Right renal pelvis (tissue), 4 donors: Measurements from ENCODE around the gene OSBPL9. TPM values are rescaled to one million over a fixed set of nuclear protein-coding genes. Genes with fewer than 3 reads are reported as not detected.
"Not testable (repeated sequence)": the region's sequence is repeated elsewhere in the genome, so short reads cannot be mapped to it uniquely, and the experiment has no call there.

Source experiments
- DNase-seq, 4 donors: peaks; one replicate each; pipeline ENCODE4 v3.0.0-alpha.2; 2013; ENCODE audit warnings: low read depth in 4 of 4, low spot score in 3 of 4, missing footprints in 1 of 4
- polyA plus RNA-seq, 4 donors: library from polyadenylated mRNA; unstranded; fragments of 120-200 nt; gene quantifications; one replicate each; pipeline ENCODE4 v1.2.1, GENCODE V29; 2013; ENCODE audit not compliant: insufficient read length in 4 of 4

Gene OSBPL9
- polyA plus RNA-seq, 4 donors, result 116 to 150 (median 146) TPM

DNA sequence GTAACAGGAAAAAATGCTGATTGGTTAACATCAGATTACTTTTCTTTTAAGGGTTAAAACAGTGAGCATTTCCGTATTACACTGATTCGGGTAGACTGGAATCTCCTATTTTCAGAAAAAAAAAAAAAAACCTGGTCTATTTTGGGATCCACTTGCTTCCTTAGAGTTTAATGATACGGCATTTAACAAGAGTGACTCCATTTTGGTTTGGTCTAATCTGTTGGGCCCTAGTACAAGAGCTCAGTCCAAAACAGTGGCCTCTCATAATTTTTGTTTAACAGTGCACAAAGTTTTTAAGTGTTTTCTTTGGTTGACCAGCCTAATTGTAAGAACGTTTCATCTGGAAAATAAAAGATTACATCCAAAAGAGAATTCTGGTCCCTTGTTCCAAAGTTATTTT lies 141.4 kb downstream of the OSBPL9 start:
- DNase-seq, result no peak

DNA sequence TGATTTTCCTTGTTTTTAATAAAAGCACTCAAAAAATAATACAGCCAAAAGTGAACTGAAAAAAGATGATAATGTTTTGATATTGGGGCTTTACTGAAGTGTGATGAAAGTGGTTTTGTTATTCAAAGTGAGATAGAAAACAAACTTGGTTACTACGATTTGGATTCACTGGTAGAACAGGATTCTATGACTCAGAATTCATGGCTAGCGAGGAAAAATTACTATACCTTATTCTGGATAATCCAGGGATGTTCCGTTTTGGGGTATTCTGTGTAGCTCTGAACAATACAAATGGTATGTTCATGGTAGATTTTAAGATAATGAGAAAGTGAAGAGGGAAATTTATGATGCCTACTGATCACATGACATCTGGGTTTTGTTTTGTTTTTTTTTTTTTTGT lies 144.0 kb downstream of the OSBPL9 start:
- DNase-seq, result no peak

DNA sequence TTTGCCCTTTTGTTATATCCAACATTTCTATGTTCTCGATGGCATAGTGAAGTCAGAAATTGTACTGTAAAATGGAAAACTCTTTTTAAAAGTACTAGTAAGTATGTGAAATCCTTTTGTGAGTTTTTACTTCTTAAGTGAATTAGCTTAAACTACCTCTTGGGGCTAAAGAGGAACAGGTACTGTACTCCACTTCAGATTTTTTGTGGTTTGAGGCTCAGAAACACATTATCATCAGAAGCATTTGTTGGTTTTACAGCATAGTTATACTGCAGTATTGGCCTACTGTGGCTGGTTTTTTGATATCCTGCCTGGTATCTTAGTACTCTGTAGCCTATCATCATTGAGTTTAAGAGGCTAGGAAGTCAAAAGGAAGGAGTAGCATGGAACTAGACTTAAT lies 144.5 kb downstream of the OSBPL9 start:
- no peak for DNase-seq

DNA sequence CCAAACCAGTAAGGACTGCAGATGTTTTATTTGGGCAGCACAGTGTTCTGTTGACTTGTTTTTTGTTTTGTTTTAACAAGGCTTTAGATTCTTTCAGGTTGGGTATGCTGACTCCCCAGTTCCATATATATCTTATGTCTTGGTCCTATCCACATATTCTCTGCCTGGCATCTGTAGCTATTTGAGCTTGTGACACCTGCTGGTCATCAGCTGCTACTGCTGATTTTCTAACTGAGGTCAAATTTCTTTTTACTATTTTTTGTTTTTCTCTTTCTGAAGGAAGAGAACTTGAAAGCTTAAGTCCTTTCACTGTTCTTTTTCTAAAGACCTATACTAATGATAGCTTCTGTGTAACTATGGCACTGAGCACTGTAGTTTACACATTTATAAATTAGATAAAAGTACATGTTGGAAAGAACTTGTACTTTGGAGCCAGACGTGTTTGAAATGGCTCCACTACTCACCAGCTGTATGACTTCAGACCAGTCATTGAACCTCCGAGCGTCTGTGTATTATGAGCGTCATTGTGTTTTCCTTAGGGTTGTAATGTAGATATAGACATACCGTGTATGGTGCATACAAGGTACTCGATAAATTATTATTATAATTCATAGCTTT lies 152.2 kb downstream of the OSBPL9 start:
- peak; percentile 16 to 34 (median 24) for DNase-seq

DNA sequence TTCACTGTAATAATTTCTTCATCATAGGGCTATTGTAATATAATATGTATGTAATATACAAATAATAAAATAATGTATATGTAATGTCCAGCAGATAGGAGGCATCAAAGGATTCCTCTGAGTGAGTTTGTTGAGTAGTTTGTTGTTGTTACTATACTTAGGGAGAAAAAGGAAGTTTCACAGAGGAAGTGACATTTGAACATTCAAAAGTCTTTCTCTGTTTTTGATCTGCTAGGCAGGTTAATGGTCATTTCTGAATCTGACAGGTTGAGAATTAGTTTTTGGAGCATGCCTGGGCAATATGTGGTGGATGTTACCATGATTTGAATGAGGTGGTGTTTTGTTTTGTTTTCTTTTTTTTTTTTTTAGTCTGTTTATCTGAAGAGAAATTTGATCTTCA lies 159.5 kb downstream of the OSBPL9 start:
- no peak for DNase-seq

DNA sequence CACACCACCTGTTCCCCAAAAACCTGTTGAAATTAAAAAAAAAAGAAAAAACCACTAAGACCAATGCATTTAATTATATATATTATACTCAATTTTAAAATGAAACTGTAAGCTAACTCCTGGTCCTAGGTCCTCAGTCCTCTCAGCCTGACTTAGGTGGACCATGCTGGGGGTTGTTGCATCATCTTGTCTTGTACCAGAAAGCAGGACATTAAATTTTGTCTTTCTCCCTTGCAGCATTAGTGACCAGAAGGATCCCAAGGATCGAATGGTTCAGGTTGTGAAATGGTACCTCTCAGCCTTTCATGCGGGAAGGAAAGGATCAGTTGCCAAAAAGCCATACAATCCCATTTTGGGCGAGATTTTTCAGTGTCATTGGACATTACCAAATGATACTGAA lies 164.0 kb downstream of the OSBPL9 start:
- no peak for DNase-seq

DNA sequence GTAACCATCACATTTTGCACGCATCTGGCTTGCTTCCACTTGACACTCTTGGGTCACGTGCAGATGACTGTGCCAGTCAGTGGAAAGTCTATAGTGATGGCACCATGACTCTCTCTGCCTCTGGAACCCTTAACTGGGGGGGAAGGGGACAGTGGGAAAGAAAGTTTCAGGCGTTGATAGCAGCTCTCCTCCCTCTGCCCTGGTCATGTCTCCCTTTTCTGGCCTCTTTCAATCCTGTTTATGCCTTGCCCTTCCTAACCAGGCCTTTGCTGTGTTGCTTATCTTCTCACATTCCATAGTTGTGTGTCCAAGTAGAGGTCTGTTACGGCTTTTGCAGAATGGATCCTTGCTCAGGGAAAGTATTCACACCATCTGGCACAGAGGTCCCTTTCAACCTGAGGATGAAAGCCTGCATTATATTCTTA lies 168.1 kb downstream of the OSBPL9 start:
- DNase-seq, result no peak

DNA sequence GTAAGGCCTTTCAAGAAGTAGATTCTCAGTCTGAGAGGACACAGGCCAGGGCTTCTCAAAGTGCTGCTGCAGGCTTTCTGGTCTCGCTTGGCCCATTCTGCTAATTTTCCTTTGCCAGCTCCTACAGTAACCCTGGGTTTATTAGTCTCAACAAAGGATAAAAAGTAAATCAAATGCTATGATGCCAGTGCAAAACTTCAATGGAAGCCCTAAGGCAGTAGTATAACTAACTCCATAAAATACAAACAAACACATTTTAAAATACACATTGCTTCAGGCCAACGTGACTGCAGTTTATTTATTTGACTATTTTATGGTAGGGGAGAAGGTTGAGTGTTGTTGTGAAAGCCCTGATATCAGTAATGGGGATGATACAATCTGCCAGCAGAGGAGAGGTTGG lies 172.0 kb downstream of the OSBPL9 start:
- DNase-seq, result no peak

DNA sequence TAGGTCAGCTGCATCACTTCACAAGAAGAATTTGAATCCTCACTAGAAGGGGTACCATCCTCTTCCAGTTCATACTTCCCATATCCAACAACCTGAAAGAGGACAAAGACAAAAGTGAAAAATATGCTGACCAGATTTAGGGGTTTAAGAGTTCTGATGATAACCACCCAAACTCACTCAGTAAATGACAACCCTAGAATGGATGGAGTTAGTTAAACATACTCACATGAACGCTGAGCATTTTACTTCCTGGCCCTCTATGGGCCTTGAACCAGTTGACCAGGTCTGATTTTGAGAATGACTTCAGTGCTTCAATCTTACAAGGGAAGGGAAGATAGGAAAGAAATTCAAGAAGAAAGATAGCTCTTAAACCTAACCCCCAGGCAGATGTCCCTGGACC lies 172.4 kb downstream of the OSBPL9 start:
- DNase-seq, result no peak

DNA sequence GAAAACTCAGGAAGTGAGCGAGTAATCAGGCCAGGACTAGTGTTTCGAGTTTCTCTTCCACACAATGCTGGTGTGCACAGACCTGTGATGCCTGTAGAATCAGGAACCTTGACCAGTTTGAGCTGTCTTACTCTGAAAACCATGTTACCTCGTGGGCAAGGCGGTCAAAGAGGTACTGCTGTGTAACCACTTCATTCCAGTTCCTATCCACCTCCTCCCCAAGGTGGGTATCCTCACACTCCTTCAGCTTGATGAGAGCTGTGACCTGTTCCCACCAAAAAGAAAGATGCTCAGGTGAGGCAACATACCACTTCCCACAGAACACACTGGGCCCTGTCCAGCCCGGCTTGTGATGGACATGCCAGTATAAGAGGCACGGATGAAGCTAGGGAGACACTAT lies 173.5 kb downstream of the OSBPL9 start:
- DNase-seq, result no peak

DNA sequence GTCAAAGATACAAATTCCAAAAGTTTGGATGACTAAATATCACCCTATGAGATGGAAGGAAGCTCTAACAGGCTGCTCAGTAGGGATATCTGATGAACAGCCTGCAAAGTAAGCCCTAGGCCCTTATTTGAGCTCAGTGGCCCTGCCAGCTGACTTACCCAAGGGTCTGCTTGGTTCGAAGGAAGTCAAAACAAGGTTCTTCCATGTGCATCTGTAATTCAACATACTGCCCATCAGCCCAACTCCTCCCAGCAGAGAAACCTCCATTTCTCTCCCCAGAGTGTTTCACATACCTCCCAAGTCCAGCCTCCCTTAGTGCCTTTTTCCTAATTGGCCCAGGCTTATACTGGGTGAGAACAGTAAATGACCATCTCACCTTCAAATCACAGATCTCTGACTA lies 175.0 kb downstream of the OSBPL9 start:
- DNase-seq, result no peak

DNA sequence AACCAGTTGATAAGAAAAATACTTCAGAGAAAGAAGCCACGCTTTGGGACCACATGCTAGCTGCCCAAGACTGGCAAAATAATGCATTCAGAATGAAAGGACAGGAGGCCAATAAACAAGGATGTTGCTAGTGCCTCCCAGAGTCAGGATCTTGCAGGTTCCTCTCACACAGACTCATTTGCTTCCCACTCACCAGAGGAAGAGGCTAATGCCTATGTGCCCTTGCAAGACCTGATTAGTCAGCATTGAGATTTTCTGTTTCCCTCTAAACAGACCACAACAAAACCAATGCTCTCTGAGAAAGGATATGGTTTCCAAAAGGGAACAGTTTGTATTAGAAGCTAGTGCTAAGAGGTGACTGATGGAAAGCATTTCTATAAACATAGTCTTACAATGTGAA lies 176.0 kb downstream of the OSBPL9 start:
- no peak for DNase-seq

DNA sequence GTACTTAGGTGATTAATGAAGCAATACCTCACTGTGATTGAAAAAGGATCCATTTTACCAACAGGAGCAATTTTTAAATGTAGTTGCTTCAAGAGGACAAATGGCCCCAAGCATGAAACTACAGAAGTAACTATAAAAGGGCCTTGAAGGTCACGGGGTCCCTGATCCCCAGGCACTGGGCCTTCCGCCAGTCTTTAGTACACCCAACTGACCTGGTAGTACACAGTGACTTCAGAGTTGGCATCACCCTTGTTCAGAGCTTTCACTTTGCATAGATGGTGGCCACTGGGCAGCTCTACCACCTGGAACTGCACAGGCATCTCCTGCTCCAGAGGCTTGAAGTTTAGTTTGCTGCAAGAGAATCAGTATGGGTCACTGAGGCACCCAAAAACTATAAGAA lies 177.4 kb downstream of the OSBPL9 start:
- DNase-seq, result no peak

DNA sequence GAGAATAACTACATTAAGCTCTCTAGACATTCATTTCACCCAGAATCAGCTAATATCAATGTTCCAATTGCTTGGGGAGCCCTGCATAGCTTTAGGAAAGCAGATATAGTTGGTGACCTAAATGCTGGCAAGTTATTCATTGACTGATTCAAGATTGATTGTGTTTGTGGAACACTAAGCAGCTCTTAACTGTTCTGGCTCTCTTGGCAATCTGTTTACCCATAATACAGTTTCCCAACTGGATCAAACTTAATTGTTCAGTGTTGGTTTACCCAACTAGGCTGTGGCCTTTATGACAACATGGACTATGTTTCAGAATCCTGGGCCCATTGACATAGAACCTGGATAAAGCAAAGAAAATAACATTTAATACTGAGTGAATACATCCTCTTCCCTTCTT lies 178.0 kb downstream of the OSBPL9 start:
- DNase-seq, result no peak

DNA sequence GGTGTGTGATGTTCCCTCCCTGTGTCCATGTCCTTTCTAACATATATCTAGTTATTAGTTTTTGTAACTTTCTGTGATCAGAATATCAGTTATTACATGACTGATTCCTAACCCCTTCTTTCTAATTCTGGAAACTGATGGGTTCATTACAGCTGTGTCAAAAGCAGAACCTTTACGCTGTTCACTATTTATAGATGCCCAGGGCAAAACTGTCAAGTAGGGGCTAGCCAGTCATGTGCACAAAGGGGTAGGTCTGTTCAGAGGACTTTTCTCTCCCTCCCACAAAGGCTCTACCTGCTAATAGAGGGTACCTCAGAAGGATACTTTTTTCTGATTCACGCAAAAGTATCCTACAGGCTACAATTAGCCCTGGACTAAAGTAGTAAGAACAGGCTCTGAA lies 182.5 kb downstream of the OSBPL9 start:
- DNase-seq, result no peak

DNA sequence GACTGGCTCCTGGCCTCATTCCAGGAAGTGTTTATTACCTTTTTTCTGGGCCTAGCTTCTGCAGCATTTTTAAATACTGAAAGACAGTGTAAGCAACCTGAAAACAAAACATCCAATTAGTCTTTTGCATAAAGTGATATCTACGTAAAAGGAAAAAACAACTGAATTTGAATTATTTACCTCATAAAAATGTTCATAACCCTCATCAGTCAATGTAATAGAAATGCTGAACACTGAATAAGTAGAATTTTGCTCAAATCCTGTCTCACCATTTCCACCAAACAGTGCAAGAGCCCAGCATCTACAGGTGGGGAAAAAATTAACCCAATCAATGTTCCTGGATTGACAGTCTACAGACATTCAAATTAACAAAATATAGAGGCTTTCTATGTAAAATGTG lies 197.6 kb downstream of the OSBPL9 start:
- DNase-seq, result no peak

DNA sequence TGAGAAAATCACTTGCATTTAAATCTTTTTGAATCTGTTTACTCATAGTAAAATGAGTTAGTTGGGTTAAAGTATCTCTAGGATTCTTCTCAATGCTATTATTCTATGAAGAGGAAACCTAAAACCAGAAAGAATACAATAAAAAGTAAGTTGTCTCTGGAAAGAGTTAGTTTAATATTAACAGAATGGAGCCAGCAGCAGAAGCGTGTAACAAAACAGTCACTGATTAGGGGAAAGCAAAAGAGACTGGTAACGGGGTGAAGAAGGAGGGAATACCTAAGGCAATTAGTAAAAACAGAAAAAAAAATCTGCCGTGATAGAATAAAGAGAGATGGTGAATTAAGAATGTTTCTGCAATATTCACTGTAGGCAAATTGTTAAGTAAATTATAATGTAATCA lies 201.6 kb downstream of the OSBPL9 start:
- DNase-seq, result peak in 2 of 4 donors; percentile 6 to 13

DNA sequence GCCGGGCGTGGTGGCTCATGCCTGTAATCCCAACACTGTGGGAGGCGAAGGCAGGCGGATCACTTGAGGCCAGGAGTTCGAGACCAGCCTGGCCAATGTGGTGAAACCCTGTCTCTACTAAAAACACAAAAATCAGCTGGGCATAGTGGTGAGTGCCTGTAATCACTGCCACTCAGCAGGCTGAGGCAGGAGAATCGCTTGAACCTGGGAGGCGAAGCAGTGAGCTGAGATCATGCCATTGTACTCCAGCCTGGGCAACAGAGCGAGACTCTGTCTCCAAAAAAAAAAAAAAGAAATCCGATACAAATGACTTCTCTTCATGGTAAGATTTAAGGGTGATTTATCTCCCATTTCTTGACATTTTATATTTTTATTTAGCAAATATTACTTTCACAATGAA lies 202.1 kb downstream of the OSBPL9 start:
- not testable (repeated sequence) for DNase-seq

DNA sequence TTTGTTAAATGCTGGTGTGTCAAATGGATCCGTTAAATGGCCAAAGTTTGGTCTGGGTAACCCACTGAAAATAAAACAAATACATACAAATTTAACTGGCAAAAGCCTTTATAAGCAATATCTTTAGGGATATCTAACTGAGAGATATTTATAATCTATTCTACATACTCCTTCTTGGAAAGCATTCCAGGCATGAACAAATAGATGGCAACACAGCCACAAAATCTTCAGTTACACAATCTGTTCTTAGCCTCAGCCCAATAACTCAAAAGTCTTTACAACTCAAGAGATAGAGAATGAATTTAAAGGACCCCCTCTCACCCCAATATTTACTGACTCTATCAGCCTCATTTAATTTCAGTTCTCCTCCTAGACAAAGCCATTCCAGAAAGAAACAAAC lies 202.9 kb downstream of the OSBPL9 start:
- DNase-seq, result no peak

DNA sequence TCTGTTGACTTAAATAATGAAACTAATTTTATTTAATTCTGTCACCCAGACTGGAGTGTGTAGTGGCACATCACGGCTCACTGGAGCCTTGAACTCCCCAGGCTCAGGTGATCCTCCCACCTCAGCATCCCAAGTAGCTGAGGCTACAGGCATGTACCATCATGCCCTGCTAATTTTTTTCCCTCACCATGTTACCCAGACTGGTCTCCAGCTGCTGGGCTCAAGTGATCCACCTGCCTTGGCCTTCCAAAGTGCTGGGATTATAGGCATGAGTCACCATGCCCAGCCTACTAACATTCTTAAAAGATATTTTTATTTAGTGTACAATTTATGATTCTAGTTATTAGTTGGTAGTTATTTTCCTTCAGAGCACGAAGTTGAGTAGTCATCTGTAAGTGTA lies 212.2 kb downstream of the OSBPL9 start:
- DNase-seq, result no peak

DNA sequence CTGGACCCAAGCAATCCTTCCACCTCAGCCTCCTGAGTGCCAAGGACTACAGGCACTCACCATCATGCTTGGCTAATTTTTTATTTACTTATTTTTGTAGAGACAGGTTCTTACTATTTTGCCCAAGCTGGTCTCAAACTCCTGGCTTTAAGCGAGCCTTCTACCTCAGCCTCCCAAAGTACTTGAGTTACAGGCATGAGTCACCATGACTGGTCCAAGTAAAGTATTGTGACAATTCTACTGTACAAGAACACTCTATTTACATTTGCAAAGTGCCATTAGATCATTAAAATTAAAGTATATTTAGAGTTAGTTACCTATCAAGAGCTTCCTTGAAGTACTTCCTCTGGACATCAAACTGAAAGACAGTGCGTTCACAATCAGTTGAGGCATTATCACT lies 216.8 kb downstream of the OSBPL9 start:
- DNase-seq, result no peak

DNA sequence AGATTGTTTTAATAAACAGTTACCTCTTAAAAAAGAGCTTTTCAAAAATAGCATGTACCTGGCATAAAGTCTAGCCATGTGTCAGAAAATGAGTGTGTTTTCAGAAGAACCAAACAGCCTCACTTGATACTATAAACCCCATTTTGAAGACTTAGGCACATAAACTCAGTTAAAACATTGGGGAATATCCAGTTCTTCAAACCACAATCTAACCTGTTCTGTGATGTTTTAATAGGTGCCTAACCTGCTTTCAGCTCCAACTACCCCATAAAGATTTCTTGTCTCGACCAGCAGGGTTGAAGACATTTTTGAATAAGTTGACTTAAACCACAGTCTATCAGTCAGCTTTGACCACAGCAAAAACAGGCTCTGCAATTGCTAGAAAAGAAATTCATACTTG lies 220.4 kb downstream of the OSBPL9 start:
- DNase-seq, result no peak
